Panc1 (cell line): ENCODE data around the gene ITPRIPL1. TPM values are rescaled to one million over a fixed set of nuclear protein-coding genes. Genes with fewer than 3 reads are reported as not detected.

Source experiments
- ATAC-seq: fragments of 200-7000 bp; cut with Tn5 transposase; 2 replicates; pipeline ENCODE4 v1.9.1; 2020; ENCODE audit warnings: mild to moderate bottlenecking, moderate library complexity
- BruUV-seq: library from RNA; stranded (reverse); fragments of 400-500 nt; replicated peaks from 2 replicates; lab custom pipeline; 2021; lab: Mats Ljungman, UMichigan
- CTCF ChIA-PET: fragments of 300-600 bp; sonication (Branson Sonifier 250); formaldehyde crosslinking; loops from one replicate; lab custom pipeline; 2022; ENCODE audit warnings: antibody characterized with exemption; lab: Charles Lee
- POLR2A ChIA-PET: fragments of 300-600 bp; sonication (Branson Sonifier 250); formaldehyde crosslinking; loops from one replicate; lab custom pipeline; 2022; ENCODE audit warnings: antibody characterized with exemption; lab: Charles Lee
- DNase-seq: peaks from one replicate; pipeline ENCODE4 v3.0.0-alpha.2; 2010; ENCODE audit warnings: low read depth, low spot score
- H3K27ac ChIP-seq: 2 replicates; pipeline ENCODE4 v1.5.1; 2011; ENCODE audit warnings: mild to moderate bottlenecking, low read length, inconsistent platforms
- H3K27me3 ChIP-seq: fragments of 200-500 bp; sonication (Bioruptor generic); 2 replicates; pipeline ENCODE4 v1.6.0; 2014; ENCODE audit warnings: low read length, inconsistent platforms; ENCODE audit not compliant: control insufficient read depth, insufficient read depth
- H3K36me3 ChIP-seq: fragments of 200-500 bp; sonication (Bioruptor generic); 2 replicates; pipeline ENCODE4 v1.5.1; 2014; ENCODE audit warnings: inconsistent platforms, mild to moderate bottlenecking, low read length, moderate library complexity; ENCODE audit not compliant: control insufficient read depth, insufficient read depth
- H3K4me1 ChIP-seq: 2 replicates; pipeline ENCODE4 v1.5.1; 2011; ENCODE audit warnings: inconsistent platforms, mild to moderate bottlenecking, low read length, moderate library complexity; ENCODE audit not compliant: control insufficient read depth, insufficient read depth
- H3K4me3 ChIP-seq, 2 experiments: 2 replicates each; pipeline ENCODE4 v1.5.1; 2011 to 2012; ENCODE audit warnings: low read depth in 2 of 2, low read length in 2 of 2, mild to moderate bottlenecking in 2 of 2, inconsistent platforms in 1 of 2, moderate library complexity in 1 of 2
- H3K9me3 ChIP-seq: fragments of 200-500 bp; sonication (Bioruptor generic); 2 replicates; pipeline ENCODE4 v1.5.1; 2014; ENCODE audit warnings: low read depth, mild to moderate bottlenecking, inconsistent platforms, low read length, moderate library complexity; ENCODE audit not compliant: control insufficient read depth, insufficient read depth
- POLR2AphosphoS5 ChIP-seq: IDR thresholded peaks from 2 replicates; pipeline ENCODE4 v1.6.1; 2012; ENCODE audit warnings: mild to moderate bottlenecking, low read depth, low read length, moderate library complexity
- SIN3A ChIP-seq: IDR thresholded peaks from 2 replicates; pipeline ENCODE4 v1.6.1; 2012; ENCODE audit warnings: low read depth, mild to moderate bottlenecking, low read length, moderate library complexity, borderline replicate concordance; ENCODE audit not compliant: insufficient read depth
- TCF7L2 ChIP-seq: IDR thresholded peaks from 2 replicates; pipeline ENCODE4 v1.6.1; 2011; ENCODE audit warnings: mild to moderate bottlenecking, low read depth, low read length, inconsistent platforms
- in situ Hi-C: cut with HindIII; loops from 2 replicates; pipeline ENCODE4 v1.10.0; 2016; ENCODE audit warnings: low sequenced_read_pairs, low pct_unique_long_range_greater_than_20kb
- intact Hi-C: fragments of 100-400 bp; cut with micrococcal nuclease; formaldehyde crosslinking; loops from one replicate; pipeline ENCODE4 v1.10.0; 2022; ENCODE audit not compliant: unreplicated experiment
- total RNA-seq: library from RNA; stranded (reverse); gene quantifications from one replicate; pipeline ENCODE4 v1.2.1, GENCODE V29; 2021; ENCODE audit not compliant: unreplicated experiment
- TF ChIP-seq, protein P1 (sequence below), 2 experiments: IDR thresholded peaks; 2 replicates each; pipeline ENCODE4 v1.6.1; 2011 to 2012; ENCODE audit warnings: low read depth in 2 of 2, control low read depth in 1 of 2, low read length in 1 of 2, mild to moderate bottlenecking in 1 of 2, moderate library complexity in 1 of 2; ENCODE audit not compliant: insufficient read depth in 1 of 2
- TF ChIP-seq, protein P2 (sequence below): fragments of 450-650 bp; IDR thresholded peaks from 2 replicates; pipeline ENCODE4 v1.5.1; 2017; ENCODE audit warnings: mild to moderate bottlenecking

ITPRIPL1 gene
- total RNA-seq, 1 experiment from 2014 or later, result 12.2 TPM

DNA sequence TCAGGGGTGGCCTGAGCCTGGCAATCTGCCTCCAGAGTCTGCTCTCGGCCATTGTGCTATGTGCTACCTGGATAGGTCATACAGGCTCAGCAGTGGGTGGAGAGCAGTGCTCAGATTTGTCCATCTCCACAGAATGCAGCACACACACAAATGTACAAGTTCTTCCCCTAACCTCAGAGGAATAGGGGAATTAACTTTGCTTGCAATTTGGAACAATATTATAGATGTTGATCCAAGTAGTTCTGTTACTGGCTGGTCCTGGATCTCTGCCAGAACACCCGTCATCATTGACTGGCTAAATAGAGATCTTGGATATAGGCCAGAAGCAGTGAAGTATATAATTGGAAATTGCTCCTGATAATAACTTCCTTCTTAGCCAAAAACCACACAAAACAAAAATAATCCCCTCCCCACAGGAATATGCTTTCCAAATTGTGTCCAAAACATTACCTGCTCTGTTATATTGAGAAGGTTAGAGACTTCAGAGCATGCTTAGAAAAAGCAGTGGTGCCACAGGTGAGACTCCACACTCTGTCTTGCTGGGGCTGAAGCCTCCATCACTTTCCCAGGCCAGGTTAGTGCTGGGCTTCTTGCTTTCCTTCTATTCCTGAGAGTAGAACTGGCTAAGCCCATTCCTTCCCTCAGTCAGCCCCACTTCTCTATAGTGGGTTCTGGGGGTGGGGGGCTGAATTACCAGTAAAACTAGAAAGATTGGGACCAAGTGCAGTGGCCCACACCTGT is 49.3 kb downstream of the ITPRIPL1 start:
- no peak; the same call in 1 of the 2 replicates for ATAC-seq
- peaks cover 3% of the 10 kb centered on the region for H3K36me3 ChIP-seq
- in situ Hi-C loops, result no loop called here

More for the DNA sequence above, 49.3 kb downstream of the ITPRIPL1 start:
- intact Hi-C loops, result no loop called here
- H3K9me3 ChIP-seq, result peaks cover 19% of the 10 kb centered on the region; the same call in 1 of the 2 replicates
- ChIA-PET CTCF (no interaction called here), POLR2A (no interaction called here)
- H3K27me3 ChIP-seq, result no peaks in the 10 kb centered on the region
- H3K4me3 ChIP-seq, result no peak overlapping the region
- DNase-seq, result no peak
- H3K4me1 ChIP-seq, result no peaks in the 10 kb centered on the region
- BruUV-seq, result no TSS peak
- TF ChIP-seq POLR2AphosphoS5, result no peak
- TF ChIP-seq, protein P1, sequence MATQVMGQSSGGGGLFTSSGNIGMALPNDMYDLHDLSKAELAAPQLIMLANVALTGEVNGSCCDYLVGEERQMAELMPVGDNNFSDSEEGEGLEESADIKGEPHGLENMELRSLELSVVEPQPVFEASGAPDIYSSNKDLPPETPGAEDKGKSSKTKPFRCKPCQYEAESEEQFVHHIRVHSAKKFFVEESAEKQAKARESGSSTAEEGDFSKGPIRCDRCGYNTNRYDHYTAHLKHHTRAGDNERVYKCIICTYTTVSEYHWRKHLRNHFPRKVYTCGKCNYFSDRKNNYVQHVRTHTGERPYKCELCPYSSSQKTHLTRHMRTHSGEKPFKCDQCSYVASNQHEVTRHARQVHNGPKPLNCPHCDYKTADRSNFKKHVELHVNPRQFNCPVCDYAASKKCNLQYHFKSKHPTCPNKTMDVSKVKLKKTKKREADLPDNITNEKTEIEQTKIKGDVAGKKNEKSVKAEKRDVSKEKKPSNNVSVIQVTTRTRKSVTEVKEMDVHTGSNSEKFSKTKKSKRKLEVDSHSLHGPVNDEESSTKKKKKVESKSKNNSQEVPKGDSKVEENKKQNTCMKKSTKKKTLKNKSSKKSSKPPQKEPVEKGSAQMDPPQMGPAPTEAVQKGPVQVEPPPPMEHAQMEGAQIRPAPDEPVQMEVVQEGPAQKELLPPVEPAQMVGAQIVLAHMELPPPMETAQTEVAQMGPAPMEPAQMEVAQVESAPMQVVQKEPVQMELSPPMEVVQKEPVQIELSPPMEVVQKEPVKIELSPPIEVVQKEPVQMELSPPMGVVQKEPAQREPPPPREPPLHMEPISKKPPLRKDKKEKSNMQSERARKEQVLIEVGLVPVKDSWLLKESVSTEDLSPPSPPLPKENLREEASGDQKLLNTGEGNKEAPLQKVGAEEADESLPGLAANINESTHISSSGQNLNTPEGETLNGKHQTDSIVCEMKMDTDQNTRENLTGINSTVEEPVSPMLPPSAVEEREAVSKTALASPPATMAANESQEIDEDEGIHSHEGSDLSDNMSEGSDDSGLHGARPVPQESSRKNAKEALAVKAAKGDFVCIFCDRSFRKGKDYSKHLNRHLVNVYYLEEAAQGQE (IDR thresholded peaks at IDR 0.05; ENCODE audit: insufficient read depth in 1 of 2, low read depth in 2 of 2, low read length in 1 of 2), result no peak
- no peak for TF ChIP-seq TCF7L2
- no peak for TF ChIP-seq SIN3A
- TF ChIP-seq, protein P2, sequence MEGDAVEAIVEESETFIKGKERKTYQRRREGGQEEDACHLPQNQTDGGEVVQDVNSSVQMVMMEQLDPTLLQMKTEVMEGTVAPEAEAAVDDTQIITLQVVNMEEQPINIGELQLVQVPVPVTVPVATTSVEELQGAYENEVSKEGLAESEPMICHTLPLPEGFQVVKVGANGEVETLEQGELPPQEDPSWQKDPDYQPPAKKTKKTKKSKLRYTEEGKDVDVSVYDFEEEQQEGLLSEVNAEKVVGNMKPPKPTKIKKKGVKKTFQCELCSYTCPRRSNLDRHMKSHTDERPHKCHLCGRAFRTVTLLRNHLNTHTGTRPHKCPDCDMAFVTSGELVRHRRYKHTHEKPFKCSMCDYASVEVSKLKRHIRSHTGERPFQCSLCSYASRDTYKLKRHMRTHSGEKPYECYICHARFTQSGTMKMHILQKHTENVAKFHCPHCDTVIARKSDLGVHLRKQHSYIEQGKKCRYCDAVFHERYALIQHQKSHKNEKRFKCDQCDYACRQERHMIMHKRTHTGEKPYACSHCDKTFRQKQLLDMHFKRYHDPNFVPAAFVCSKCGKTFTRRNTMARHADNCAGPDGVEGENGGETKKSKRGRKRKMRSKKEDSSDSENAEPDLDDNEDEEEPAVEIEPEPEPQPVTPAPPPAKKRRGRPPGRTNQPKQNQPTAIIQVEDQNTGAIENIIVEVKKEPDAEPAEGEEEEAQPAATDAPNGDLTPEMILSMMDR, result no peak
- H3K27ac ChIP-seq, result no peak overlapping the region

Other genes with a start within 250 kb of the ITPRIPL1 start
- gene ADRA2B, start 208.7 kb upstream of the ITPRIPL1 start, total RNA-seq, result 0.28 TPM
- gene ASTL, start 186.8 kb upstream of the ITPRIPL1 start, total RNA-seq, result 0.18 TPM
- 4.9 TPM for gene DUSP2, start 179.9 kb upstream of the ITPRIPL1 start, total RNA-seq
- gene STARD7, start 116.5 kb upstream of the ITPRIPL1 start, total RNA-seq, result 133 TPM
- gene TMEM127, start 59.3 kb upstream of the ITPRIPL1 start, total RNA-seq, result 63.1 TPM
- gene CIAO1, start 59.1 kb upstream of the ITPRIPL1 start, total RNA-seq, result 85.5 TPM
- 231 TPM for gene SNRNP200, start 19.8 kb upstream of the ITPRIPL1 start, total RNA-seq
- 55.6 TPM for gene NCAPH, start 10.4 kb downstream of the ITPRIPL1 start, total RNA-seq
- gene NEURL3, start 180.0 kb downstream of the ITPRIPL1 start, total RNA-seq, result 1.2 TPM
- 19.3 TPM for gene ARID5A, start 211.4 kb downstream of the ITPRIPL1 start, total RNA-seq